Measurements from ENCODE around the gene FAM117A. TPM values are rescaled to one million over a fixed set of nuclear protein-coding genes. Genes with fewer than 3 reads are reported as not detected.

The FAM117A gene, protein sequence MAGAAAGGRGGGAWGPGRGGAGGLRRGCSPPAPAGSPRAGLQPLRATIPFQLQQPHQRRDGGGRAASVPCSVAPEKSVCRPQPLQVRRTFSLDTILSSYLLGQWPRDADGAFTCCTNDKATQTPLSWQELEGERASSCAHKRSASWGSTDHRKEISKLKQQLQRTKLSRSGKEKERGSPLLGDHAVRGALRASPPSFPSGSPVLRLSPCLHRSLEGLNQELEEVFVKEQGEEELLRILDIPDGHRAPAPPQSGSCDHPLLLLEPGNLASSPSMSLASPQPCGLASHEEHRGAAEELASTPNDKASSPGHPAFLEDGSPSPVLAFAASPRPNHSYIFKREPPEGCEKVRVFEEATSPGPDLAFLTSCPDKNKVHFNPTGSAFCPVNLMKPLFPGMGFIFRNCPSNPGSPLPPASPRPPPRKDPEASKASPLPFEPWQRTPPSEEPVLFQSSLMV
- total RNA-seq (2012; rRNA removed) (0.56 and 0.72 TPM in 2 replicates), polyA plus RNA-seq (2012; rRNA removed) (3.4 and 4.5 TPM in 2 replicates), Bru-seq, nascent RNA (percentile 42 among the genes with signal in this experiment), BruChase-seq, experiment 1, labeled RNA remaining after a 6-hour chase (percentile 55 among the genes with signal in this experiment), BruChase-seq, experiment 2, labeled RNA remaining after a 2-hour chase (percentile 43 among the genes with signal in this experiment)
- polyA plus RNA-seq (2012; cell fraction: cytosol; rRNA removed), result 2.4 and 4.4 TPM in 2 replicates
- 3.8 and 6.4 TPM in 2 replicates for polyA plus RNA-seq (2012; cell fraction: nucleus; rRNA removed; ENCODE audit: low replicate concordance)
- long read RNA-seq, partial matches to known transcripts, result 1 of 1 reads
- long read RNA-seq, other reads (novel, unspliced or antisense), result 0 of 1 reads

- H3K27ac ChIP-seq (ENCODE audit: insufficient read depth, low read length), result no peak within 1 kb of the TSS
- ChIA-PET CTCF (no interaction called here), POLR2A (ENCODE audit: unreplicated experiment) (no interaction called here)
- H3K14ac ChIP-seq (replicated peaks; ENCODE audit: low read depth, low read length), result no peak within 1 kb of the TSS
- H3K36me3 ChIP-seq (ENCODE audit: control insufficient read depth, insufficient read depth, low read length), result no peaks in the 10 kb centered on the region
- H3K4ac ChIP-seq (ENCODE audit: low read depth, low read length), result no peak within 1 kb of the TSS
- H2AK5ac ChIP-seq (ENCODE audit: low read depth, low read length), result no peak within 1 kb of the TSS
- H3K9me3 ChIP-seq (ENCODE audit: control insufficient read depth, insufficient read depth, low read length), result no peaks in the 10 kb centered on the region
- peak within 1 kb of the TSS; percentile 80 for H3K23ac ChIP-seq (ENCODE audit: low read depth, low read length)
- H3K56ac ChIP-seq (ENCODE audit: extremely low read depth, insufficient read depth, low read length), result no peak within 1 kb of the TSS
- H2BK20ac ChIP-seq (ENCODE audit: low read depth, low read length), result no peak within 1 kb of the TSS
- H2BK5ac ChIP-seq (ENCODE audit: low read depth, low read length, poor library complexity, severe bottlenecking), result no peak within 1 kb of the TSS
- DNase-seq (peak; percentile 96), ATAC-seq (ENCODE audit: low read depth) (peak; percentile 99)
- intact Hi-C loops (cut with micrococcal nuclease) (no loop called here), in situ Hi-C loops (cut with MboI; ENCODE audit: low sequenced_read_pairs) (no loop called here), dilution Hi-C loops (cut with HindIII; ENCODE audit: low sequenced_read_pairs, unreplicated experiment) (no loop called here)
- TF ChIP-seq RFX5 (IDR thresholded peaks at IDR 0.05; ENCODE audit: low read depth, low read length) (no peak), BHLHE40 (IDR thresholded peaks at IDR 0.05; ENCODE audit: low read depth, low read length) (peak; percentile 52), POLR2A (IDR thresholded peaks at IDR 0.05; ENCODE audit: low read depth, low read length) (peak; percentile 46; the same call in 1 of the 2 replicates), MAZ (IDR thresholded peaks at IDR 0.05; ENCODE audit: borderline replicate concordance, low read depth, low read length) (peak; percentile 71; the same call in 1 of the 2 replicates), USF2 (IDR thresholded peaks at IDR 0.05; ENCODE audit: low read depth, low read length) (peak; percentile 89), FOS (IDR thresholded peaks at IDR 0.05; ENCODE audit: low read depth, low read length) (peak; percentile 30; the same call in 1 of the 2 replicates)
- TF ChIP-seq, protein P1, sequence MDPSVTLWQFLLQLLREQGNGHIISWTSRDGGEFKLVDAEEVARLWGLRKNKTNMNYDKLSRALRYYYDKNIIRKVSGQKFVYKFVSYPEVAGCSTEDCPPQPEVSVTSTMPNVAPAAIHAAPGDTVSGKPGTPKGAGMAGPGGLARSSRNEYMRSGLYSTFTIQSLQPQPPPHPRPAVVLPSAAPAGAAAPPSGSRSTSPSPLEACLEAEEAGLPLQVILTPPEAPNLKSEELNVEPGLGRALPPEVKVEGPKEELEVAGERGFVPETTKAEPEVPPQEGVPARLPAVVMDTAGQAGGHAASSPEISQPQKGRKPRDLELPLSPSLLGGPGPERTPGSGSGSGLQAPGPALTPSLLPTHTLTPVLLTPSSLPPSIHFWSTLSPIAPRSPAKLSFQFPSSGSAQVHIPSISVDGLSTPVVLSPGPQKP (IDR thresholded peaks at IDR 0.05; ENCODE audit: borderline replicate concordance, low read depth, low read length), result no peak
- H3K4me1 ChIP-seq (ENCODE audit: control insufficient read depth, insufficient read depth, low read length), result no peaks in the 10 kb centered on the region
- H2BK15ac ChIP-seq (ENCODE audit: low read depth, low read length), result no peak within 1 kb of the TSS
- H4K20me1 ChIP-seq (ENCODE audit: insufficient read depth, low read length), result no peaks in the 10 kb centered on the region
- no peak within 1 kb of the TSS for H4K5ac ChIP-seq (ENCODE audit: low read depth, low read length)
- 5% methylated on average over 10 of the region's 53 CpGs; no CpG with 5 or more reads in 1 of the 2 experiments for WGBS, 2 experiments (ENCODE audit: extremely low coverage in 2 of 2, insufficient read length in 1 of 2)
- no peak within 1 kb of the TSS for H4K91ac ChIP-seq (ENCODE audit: insufficient read depth, low read depth, low read length)
- no peak within 1 kb of the TSS for H2BK120ac ChIP-seq (ENCODE audit: low read depth, low read length)
- no peaks in the 10 kb centered on the region; the same call in 1 of the 2 replicates for H3K9me1 ChIP-seq (ENCODE audit: insufficient read depth, low read length)
- no peaks in the 10 kb centered on the region for H3K79me1 ChIP-seq (ENCODE audit: low read depth in 1 of 2, low read length in 2 of 2)
- peaks cover 27% of the 10 kb centered on the region for H3K27me3 ChIP-seq (ENCODE audit: control insufficient read depth, insufficient read depth, low read length)
- H3K4me2 ChIP-seq (ENCODE audit: low read depth, low read length), result peak within 1 kb of the TSS; percentile 92
- peak within 1 kb of the TSS; percentile 88 for H2AFZ ChIP-seq (replicated peaks; ENCODE audit: low read length, poor library complexity)
- no TSS peak for BruUV-seq (replicated peaks)
- H3K18ac ChIP-seq (ENCODE audit: low read depth, low read length), result no peak within 1 kb of the TSS
- peak within 1 kb of the TSS; percentile 60 for H3K4me3 ChIP-seq (ENCODE audit: insufficient read depth, low read depth, low read length)
- peak within 1 kb of the TSS; percentile 68 for H2AK9ac ChIP-seq (replicated peaks; ENCODE audit: low read depth, low read length, poor library complexity)
- peak within 1 kb of the TSS; percentile 13; the same call in 1 of the 2 replicates for H3K9ac ChIP-seq (ENCODE audit: low read depth, low read length)
- peak within 1 kb of the TSS in 1 of 2 experiments; percentile 34; a peak in 1 of 4 replicates for H4K8ac ChIP-seq (ENCODE audit: low read depth in 2 of 2, low read length in 2 of 2)
Observed at GRCh38 chr17:49763735-49764558, at the start of gene FAM117A. TSS of gene FAM117A (minus strand) at chr17:49764131. CDS start at chr17:49764087, 44 bp downstream.
